ENCODE results near the gene REXO5. TPM values are rescaled to one million over a fixed set of nuclear protein-coding genes. Genes with fewer than 3 reads are reported as not detected.
A peak's percentile ranks its signal among the peaks of the same experiment; 100 is the strongest.

REXO5 gene
- total RNA-seq, 2 donors from 2014 or later: 2.9 to 10.9 TPM

DNA sequence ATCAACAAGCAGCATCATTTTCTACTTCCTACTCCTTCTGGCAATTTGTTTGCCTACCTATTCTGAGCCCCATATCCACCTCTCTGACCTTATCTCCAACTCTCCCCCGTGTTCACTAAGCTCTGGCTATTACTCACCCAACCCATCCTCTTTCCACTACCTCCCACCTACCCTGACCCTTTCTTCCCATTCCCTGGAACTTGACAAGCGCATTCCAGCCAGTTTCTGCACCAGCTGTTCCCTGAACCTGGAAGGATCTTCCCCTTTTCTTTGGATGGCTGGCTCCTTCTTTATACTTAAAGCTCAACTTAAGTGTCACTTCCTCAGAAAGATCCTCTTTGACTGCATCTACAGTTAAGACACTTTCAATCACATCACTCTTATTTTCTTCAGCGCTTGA lies 91.6 kb downstream of the REXO5 start:
- intact Hi-C loops (cut with DNase I): no loop called here
- Histone ChIP-seq H3K27ac (no peak overlapping the region), H3K4me1 (peaks cover 17% of the 10 kb centered on the region), H3K4me3 (no peak overlapping the region), H3K36me3 (no peaks in the 10 kb centered on the region), H3K9ac (ENCODE audit: low read depth in 2 of 2, low read length in 2 of 2) (peak overlapping the region in 1 of 2 donors; percentile 21), H3K27me3 (no peaks in the 10 kb centered on the region), H3K9me3 (no peaks in the 10 kb centered on the region)
- TF ChIP-seq, protein P1, sequence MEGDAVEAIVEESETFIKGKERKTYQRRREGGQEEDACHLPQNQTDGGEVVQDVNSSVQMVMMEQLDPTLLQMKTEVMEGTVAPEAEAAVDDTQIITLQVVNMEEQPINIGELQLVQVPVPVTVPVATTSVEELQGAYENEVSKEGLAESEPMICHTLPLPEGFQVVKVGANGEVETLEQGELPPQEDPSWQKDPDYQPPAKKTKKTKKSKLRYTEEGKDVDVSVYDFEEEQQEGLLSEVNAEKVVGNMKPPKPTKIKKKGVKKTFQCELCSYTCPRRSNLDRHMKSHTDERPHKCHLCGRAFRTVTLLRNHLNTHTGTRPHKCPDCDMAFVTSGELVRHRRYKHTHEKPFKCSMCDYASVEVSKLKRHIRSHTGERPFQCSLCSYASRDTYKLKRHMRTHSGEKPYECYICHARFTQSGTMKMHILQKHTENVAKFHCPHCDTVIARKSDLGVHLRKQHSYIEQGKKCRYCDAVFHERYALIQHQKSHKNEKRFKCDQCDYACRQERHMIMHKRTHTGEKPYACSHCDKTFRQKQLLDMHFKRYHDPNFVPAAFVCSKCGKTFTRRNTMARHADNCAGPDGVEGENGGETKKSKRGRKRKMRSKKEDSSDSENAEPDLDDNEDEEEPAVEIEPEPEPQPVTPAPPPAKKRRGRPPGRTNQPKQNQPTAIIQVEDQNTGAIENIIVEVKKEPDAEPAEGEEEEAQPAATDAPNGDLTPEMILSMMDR (IDR thresholded peaks at IDR 0.05): no peak
- DNase-seq: no peak

DNA sequence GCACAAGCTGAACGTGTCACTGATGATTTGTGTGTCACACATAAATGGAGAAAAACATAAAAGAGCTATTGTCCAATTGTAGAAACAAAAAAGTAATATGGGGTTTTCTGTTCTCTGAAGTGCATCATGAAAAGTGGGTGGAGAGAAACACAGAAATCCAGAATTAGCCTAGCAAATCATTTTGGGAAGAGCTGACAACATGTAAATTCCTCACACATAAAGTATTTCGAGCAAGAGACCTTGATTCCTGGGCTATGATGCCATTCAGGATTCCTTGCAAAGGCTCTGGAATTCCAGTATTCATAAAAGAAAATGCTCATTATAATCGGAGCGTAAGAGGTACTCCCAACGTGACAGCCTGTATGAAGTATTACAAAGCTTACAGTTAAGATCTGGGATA lies 92.7 kb downstream of the REXO5 start:
- Histone ChIP-seq H3K4me3 (peak overlapping the region; percentile 74), H3K9me3 (no peaks in the 10 kb centered on the region), H3K27me3 (no peaks in the 10 kb centered on the region), H3K4me1 (peaks cover 17% of the 10 kb centered on the region), H3K27ac (peak overlapping the region; percentile 95), H3K9ac (ENCODE audit: low read depth in 2 of 2, low read length in 2 of 2) (peak overlapping the region in 1 of 2 donors; percentile 95), H3K36me3 (no peaks in the 10 kb centered on the region)
- DNase-seq: no peak
- intact Hi-C loops (cut with DNase I): no loop called here
- TF ChIP-seq, protein P1 (IDR thresholded peaks at IDR 0.05): no peak

Other genes with a start within 250 kb of the REXO5 start
- under 1 TPM in 1 of 2 donors, not detected in 1; 0.22 TPM for gene ACSM2B, start 230.2 kb upstream of the REXO5 start, total RNA-seq
- under 1 TPM; 0.57 to 0.72 TPM for gene ACSM1, start 108.8 kb upstream of the REXO5 start, total RNA-seq
- gene THUMPD1, start 64.7 kb upstream of the REXO5 start, total RNA-seq: 10 to 100 TPM; 32.8 to 36.8 TPM
- gene ACSM3, start 42.5 kb upstream of the REXO5 start, total RNA-seq: 10 to 100 TPM; 34.9 to 42.8 TPM
- gene ERI2, start 55 bp upstream of the REXO5 start, total RNA-seq: 10 to 100 TPM; 28.7 to 43.8 TPM
- 10 to 100 TPM in 1 of 2 donors, 1 to 10 TPM in 1; 6.0 to 15.0 TPM for gene DCUN1D3, start 93.8 kb downstream of the REXO5 start, total RNA-seq
- gene LYRM1, start 94.2 kb downstream of the REXO5 start, total RNA-seq: 10 to 100 TPM; 17.6 to 21.2 TPM